Glomerular endothelial cell (primary cell): Measurements from ENCODE around the gene MRAP2. TPM values are rescaled to one million over a fixed set of nuclear protein-coding genes. Genes with fewer than 3 reads are reported as not detected.
"Not testable (repeated sequence)": the region's sequence is repeated elsewhere in the genome, so short reads cannot be mapped to it uniquely, and the experiment has no call there.

Experiments
- DNase-seq: peaks from one replicate; pipeline ENCODE4 v3.0.0-alpha.2; 2011; ENCODE audit warnings: low read depth, low spot score; ENCODE audit errors: extremely low read depth
- total RNA-seq: library from RNA; depleted of rRNA; stranded (reverse); fragments of >200 nt; gene quantifications from 2 replicates; pipeline ENCODE4 v1.2.3, GENCODE V29; 2015

The MRAP2 gene
- total RNA-seq, 1 donor from 2014 or later = 0.23 TPM

- DNase-seq = no peak
Measured at GRCh38 chr6:84118191-84118590, 84.6 kb downstream of the MRAP2 start.

DNA sequence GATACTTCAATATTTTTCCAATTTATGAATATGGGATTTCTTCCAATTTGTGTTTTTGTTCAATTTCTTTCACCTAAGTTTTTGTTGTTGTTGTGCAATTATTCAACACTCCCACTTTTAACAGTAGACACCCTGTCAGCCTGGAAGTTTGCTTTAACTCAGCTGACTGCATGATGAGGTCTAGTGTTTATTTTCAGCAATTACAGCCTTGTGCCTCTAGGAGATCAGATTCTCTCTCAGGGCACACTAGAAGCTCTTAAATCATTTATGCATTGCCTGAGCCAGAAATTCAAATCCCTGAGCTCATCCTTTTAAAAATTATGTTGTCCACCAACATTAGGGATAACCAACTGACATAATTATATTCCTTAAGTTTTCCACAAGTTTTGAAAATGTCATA lies 85.7 kb downstream of the MRAP2 start:
- DNase-seq = no peak

DNA sequence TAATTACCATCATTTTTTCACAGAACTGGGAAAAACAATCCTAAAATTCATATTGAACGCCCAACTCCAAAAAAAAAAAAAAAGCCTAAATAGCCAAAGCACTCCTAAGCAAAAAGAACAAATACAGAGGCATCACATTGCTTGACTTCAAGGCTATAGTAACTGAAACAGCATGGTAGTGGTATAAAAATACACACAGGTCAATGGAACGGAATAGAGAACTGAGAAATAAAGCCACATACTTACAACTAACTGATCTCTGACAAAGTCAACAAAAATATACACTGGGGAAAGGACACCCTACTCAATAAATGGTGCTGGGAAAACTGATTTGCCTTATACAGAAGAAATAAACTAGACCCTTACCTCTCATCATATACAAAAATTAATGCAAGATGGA lies 89.6 kb downstream of the MRAP2 start:
- DNase-seq = no peak

DNA sequence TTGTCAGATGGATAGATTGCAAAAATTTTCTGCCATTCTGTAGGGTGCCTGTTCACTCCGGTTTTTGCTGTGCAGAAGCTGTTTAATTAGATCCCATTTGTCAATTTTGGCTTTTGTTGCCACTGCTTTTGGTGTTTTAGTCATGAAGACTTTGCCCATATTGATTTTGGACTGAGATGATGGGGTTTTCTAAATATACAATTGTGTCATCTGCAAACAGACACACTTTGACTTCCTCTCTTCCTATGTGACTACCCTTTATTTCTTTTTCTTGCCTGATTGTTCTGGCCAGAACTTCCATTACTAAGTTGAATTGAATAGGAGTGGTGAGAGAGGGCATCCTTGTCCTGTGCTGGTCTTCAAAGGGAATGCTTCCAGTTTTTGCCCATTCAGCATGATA lies 96.0 kb downstream of the MRAP2 start:
- DNase-seq = not testable (repeated sequence)

DNA sequence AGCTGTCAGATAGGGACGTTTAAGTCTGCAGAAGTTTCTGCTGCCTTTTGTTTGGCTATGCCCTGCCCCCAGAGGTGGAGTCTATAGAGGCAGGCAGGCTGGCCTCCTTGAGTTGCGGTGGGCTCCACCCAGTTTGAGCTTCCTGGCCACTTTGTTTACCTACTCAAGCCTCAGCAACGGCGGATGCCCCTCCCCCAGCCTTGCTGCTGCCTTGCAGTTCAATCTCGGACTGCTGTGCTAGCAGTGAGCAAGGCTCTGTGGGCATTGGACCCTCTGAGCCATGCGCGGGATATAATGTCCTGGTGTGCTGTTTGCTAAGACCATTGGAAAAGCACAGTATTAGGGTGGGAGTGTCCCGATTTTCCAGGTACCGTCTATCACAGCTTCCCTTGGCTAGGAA lies 99.8 kb downstream of the MRAP2 start:
- not testable (repeated sequence) for DNase-seq

GRCh38 chr6:84135291-84135690 lies 101.7 kb downstream of the MRAP2 start:
- no peak for DNase-seq

DNA sequence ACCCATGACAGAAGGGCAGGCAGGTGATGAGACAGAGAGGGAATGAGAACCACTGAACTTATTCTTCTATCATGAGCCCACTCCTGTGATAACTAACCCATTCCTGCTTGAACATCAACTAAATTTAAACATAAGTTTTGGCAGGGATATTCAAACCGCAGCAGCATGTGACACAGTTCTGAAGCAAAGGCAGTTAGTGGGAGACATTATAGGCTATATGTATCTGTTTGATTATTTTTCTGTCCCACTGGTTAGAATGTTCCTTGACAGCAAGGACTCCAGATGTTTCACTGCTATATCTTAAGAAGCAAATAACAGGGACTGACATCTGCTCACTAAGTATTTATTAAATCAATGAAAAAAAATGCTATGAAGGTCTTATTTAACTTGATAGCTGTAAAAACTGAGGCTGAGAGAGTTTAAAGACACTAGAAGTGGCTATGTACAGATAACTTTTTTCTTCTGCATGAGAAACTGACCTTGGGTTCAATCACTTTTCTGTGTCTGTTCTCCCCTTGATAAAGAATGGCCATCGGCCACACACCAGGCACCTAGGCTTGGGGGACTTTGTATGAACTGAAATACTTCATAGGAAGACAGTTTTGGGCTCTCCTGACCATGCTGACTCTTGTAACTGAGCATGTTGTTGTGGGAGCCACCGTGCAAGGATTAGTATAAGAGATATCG lies 102.9 kb downstream of the MRAP2 start:
- DNase-seq = no peak

DNA sequence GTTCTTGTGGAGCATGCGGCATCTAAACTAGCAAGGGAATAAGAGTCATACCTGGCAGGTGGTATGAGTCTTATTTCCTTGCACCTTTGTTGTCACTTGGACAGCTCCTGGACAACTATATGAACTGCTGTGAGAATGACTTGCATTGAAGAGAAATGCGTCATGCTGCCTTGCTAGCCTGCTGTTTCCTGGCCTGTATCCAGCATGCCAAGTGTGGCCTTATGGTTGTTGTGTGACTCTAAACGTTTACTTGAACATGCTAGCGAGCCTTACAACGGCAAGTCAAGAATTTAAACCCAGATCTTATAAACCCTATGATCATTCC lies 103.4 kb downstream of the MRAP2 start:
- no peak for DNase-seq

- DNase-seq = peak; percentile 37
Measured at GRCh38 chr6:84137989-84138575, 104.5 kb downstream of the MRAP2 start.

- DNase-seq = no peak
Measured at GRCh38 chr6:84139311-84139710, 105.7 kb downstream of the MRAP2 start.

Other genes with a start within 250 kb of the MRAP2 start
- not detected in 2 replicates for gene RIPPLY2, start 180.4 kb upstream of the MRAP2 start, total RNA-seq
- 9.3 and 12.0 TPM in 2 replicates for gene CYB5R4, start 174.1 kb upstream of the MRAP2 start, total RNA-seq
- gene CEP162, start 193.9 kb downstream of the MRAP2 start, total RNA-seq = 4.9 and 5.7 TPM in 2 replicates